ENCODE data around the gene CENPF.
"Not testable (repeated sequence)": the region's sequence is repeated elsewhere in the genome, so short reads cannot be mapped to it uniquely, and the experiment has no call there.

CENPF gene

GRCh38 chr1:214583113-214583512 is 19.9 kb upstream of the CENPF start:
- no peak for DNase-seq

- DNase-seq, result no peak
Measured at GRCh38 chr1:214583824-214584554, 19.0 kb upstream of the CENPF start.

- DNase-seq, result peak; percentile 68
Measured at GRCh38 chr1:214584805-214585766, 17.9 kb upstream of the CENPF start.

- DNase-seq, result no peak
Measured at GRCh38 chr1:214586621-214587020, 16.4 kb upstream of the CENPF start.

- DNase-seq, result no peak
Measured at GRCh38 chr1:214587165-214587564, 15.8 kb upstream of the CENPF start.

- DNase-seq, result no peak
Measured at GRCh38 chr1:214588963-214589597, 13.9 kb upstream of the CENPF start.

- no peak for DNase-seq
Measured at GRCh38 chr1:214590696-214591095, 12.3 kb upstream of the CENPF start.

- not testable (repeated sequence) for DNase-seq
Measured at GRCh38 chr1:214591918-214592317, 11.1 kb upstream of the CENPF start.

GRCh38 chr1:214593158-214593557 is 9.8 kb upstream of the CENPF start:
- DNase-seq, result no peak

- no peak for DNase-seq
Measured at GRCh38 chr1:214603819-214604252, 841 bp downstream of the CENPF start.

GRCh38 chr1:214604523-214604922 is 1.5 kb downstream of the CENPF start:
- peak; percentile 29 for DNase-seq

GRCh38 chr1:214605484-214605883 is 2.5 kb downstream of the CENPF start:
- DNase-seq, result not testable (repeated sequence)

- not testable (repeated sequence) for DNase-seq
Measured at GRCh38 chr1:214605933-214606925, 3.2 kb downstream of the CENPF start.

GRCh38 chr1:214607492-214608215 is 4.7 kb downstream of the CENPF start:
- DNase-seq, result not testable (repeated sequence)

GRCh38 chr1:214608216-214608783 is 5.3 kb downstream of the CENPF start:
- DNase-seq, result not testable (repeated sequence)

- DNase-seq, result not testable (repeated sequence)
Measured at GRCh38 chr1:214608817-214609216, 5.8 kb downstream of the CENPF start.

GRCh38 chr1:214609692-214610091 is 6.7 kb downstream of the CENPF start:
- no peak for DNase-seq

- DNase-seq, result not testable (repeated sequence)
Measured at GRCh38 chr1:214610136-214610535, 7.1 kb downstream of the CENPF start.

- DNase-seq, result no peak
Measured at GRCh38 chr1:214615109-214615508, 12.1 kb downstream of the CENPF start.

- DNase-seq, result peak; percentile 66
Measured at GRCh38 chr1:214615871-214616270, 12.9 kb downstream of the CENPF start.

GRCh38 chr1:214617246-214617645 is 14.3 kb downstream of the CENPF start:
- no peak for DNase-seq

Data from fibroblast of skin of abdomen (primary cell).